HFF-Myc (cell line): ENCODE measurements around the gene TFDP2.
A peak's percentile ranks its signal among the peaks of the same experiment; 100 is the strongest.
"Not testable (repeated sequence)": the region's sequence is repeated elsewhere in the genome, so short reads cannot be mapped to it uniquely, and the experiment has no call there.

ENCODE experiments used
- DNase-seq: peaks from one replicate; pipeline ENCODE4 v3.0.0-alpha.2; 2011; ENCODE audit warnings: low read depth; ENCODE audit errors: extremely low read depth
- H3K4me3 ChIP-seq: replicated peaks from 2 replicates; pipeline ENCODE4 v1.5.1; 2011; ENCODE audit warnings: low read depth, mild to moderate bottlenecking, control low read depth, low read length
- CTCF ChIP-seq: IDR thresholded peaks from 2 replicates; pipeline ENCODE4 v1.5.1; 2012; ENCODE audit warnings: mild to moderate bottlenecking, low read depth, low read length, control low read depth; ENCODE audit errors: missing control alignments

The TFDP2 gene

GRCh38 chr3:142088522-142088921 is 60.8 kb downstream of the TFDP2 start:
- no peak for TF ChIP-seq CTCF
- no peak for DNase-seq
- H3K4me3 ChIP-seq: no peak overlapping the region

GRCh38 chr3:142087676-142088075 is 61.7 kb downstream of the TFDP2 start:
- DNase-seq: peak; percentile 2
- no peak overlapping the region for H3K4me3 ChIP-seq
- no peak for TF ChIP-seq CTCF

GRCh38 chr3:142086581-142087090 is 62.7 kb downstream of the TFDP2 start:
- no peak for DNase-seq
- TF ChIP-seq CTCF: no peak
- H3K4me3 ChIP-seq: no peak overlapping the region

GRCh38 chr3:142081178-142081577 is 68.2 kb downstream of the TFDP2 start:
- no peak for TF ChIP-seq CTCF
- H3K4me3 ChIP-seq: no peak overlapping the region
- no peak for DNase-seq

GRCh38 chr3:142077859-142078500 is 71.4 kb downstream of the TFDP2 start:
- no peak for TF ChIP-seq CTCF
- H3K4me3 ChIP-seq: no peak overlapping the region
- DNase-seq: no peak

GRCh38 chr3:142077155-142077858 is 72.0 kb downstream of the TFDP2 start:
- no peak for TF ChIP-seq CTCF
- DNase-seq: no peak
- H3K4me3 ChIP-seq: no peak overlapping the region

- H3K4me3 ChIP-seq, DNase-seq: not testable (repeated sequence)
These were observed 73.7 kb downstream of the TFDP2 start for GRCh38 chr3:142075656-142076055.
